Measurements from ENCODE around the gene PPP2R3A.
"Not testable (repeated sequence)": the region's sequence is repeated elsewhere in the genome, so short reads cannot be mapped to it uniquely, and the experiment has no call there.

PPP2R3A gene

GRCh38 chr3:136023264-136023978, 57.9 kb downstream of the PPP2R3A start:
- no peak for FAIRE-seq

- FAIRE-seq = no peak
These were observed 70.8 kb downstream of the PPP2R3A start for GRCh38 chr3:136036306-136036705.

- FAIRE-seq = no peak
These were observed 73.1 kb downstream of the PPP2R3A start for GRCh38 chr3:136038668-136039067.

GRCh38 chr3:136042608-136043221, 77.2 kb downstream of the PPP2R3A start:
- FAIRE-seq = peak; percentile 73

- FAIRE-seq = no peak
These were observed 79.6 kb downstream of the PPP2R3A start for GRCh38 chr3:136044980-136045745.

GRCh38 chr3:136048068-136048467, 82.5 kb downstream of the PPP2R3A start:
- FAIRE-seq = no peak

GRCh38 chr3:136050250-136050649, 84.7 kb downstream of the PPP2R3A start:
- no peak for FAIRE-seq

- FAIRE-seq = no peak
These were observed 90.0 kb downstream of the PPP2R3A start for GRCh38 chr3:136055491-136055890.

- FAIRE-seq = no peak
These were observed 101.7 kb downstream of the PPP2R3A start for GRCh38 chr3:136067211-136067610.

- FAIRE-seq = no peak
These were observed 103.2 kb downstream of the PPP2R3A start for GRCh38 chr3:136068708-136069107.

- no peak for FAIRE-seq
These were observed 104.4 kb downstream of the PPP2R3A start for GRCh38 chr3:136069933-136070332.

- no peak for FAIRE-seq
These were observed 104.8 kb downstream of the PPP2R3A start for GRCh38 chr3:136070334-136070733.

- FAIRE-seq = peak; percentile 85
These were observed 105.7 kb downstream of the PPP2R3A start for GRCh38 chr3:136070953-136071949.

- FAIRE-seq = no peak
These were observed 109.1 kb downstream of the PPP2R3A start for GRCh38 chr3:136074546-136075170.

GRCh38 chr3:136075218-136075808, 109.8 kb downstream of the PPP2R3A start:
- FAIRE-seq = peak; percentile 98

- no peak for FAIRE-seq
These were observed 110.3 kb downstream of the PPP2R3A start for GRCh38 chr3:136075811-136076210.

GRCh38 chr3:136078421-136079364, 113.2 kb downstream of the PPP2R3A start:
- FAIRE-seq = peak; percentile 98

- not testable (repeated sequence) for FAIRE-seq
These were observed 118.3 kb downstream of the PPP2R3A start for GRCh38 chr3:136083641-136084382.

- not testable (repeated sequence) for FAIRE-seq
These were observed 119.5 kb downstream of the PPP2R3A start for GRCh38 chr3:136085067-136085466.

- FAIRE-seq = no peak
These were observed 128.2 kb downstream of the PPP2R3A start for GRCh38 chr3:136093771-136094170.
